Measurements from ENCODE around the gene SAP30BP.

DNA sequence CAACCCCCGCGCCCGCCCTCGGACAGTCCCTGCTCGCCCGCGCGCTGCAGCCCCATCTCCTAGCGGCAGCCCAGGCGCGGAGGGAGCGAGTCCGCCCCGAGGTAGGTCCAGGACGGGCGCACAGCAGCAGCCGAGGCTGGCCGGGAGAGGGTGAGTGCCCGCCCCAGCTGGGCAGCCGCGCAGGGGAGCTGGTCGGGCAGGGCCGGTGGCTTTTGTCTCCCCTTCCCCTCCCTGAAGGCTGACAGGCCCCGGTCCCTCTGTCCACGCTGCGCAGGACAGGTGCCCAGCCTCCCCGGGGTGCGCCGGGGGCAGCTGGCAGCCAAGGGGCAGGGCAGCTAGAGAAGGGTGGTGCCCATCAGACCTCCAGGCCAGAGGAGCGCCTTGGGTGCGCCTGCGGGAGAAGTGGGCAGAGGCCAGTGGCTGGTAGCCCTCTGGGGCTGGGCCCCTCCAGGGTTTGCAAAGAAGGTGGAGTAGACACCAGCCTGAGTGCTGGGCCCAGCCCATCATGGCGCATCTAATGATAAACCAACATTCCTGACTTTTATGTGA lies 54.4 kb downstream of the SAP30BP start:
- TF ChIP-seq, protein P1, sequence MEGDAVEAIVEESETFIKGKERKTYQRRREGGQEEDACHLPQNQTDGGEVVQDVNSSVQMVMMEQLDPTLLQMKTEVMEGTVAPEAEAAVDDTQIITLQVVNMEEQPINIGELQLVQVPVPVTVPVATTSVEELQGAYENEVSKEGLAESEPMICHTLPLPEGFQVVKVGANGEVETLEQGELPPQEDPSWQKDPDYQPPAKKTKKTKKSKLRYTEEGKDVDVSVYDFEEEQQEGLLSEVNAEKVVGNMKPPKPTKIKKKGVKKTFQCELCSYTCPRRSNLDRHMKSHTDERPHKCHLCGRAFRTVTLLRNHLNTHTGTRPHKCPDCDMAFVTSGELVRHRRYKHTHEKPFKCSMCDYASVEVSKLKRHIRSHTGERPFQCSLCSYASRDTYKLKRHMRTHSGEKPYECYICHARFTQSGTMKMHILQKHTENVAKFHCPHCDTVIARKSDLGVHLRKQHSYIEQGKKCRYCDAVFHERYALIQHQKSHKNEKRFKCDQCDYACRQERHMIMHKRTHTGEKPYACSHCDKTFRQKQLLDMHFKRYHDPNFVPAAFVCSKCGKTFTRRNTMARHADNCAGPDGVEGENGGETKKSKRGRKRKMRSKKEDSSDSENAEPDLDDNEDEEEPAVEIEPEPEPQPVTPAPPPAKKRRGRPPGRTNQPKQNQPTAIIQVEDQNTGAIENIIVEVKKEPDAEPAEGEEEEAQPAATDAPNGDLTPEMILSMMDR (IDR thresholded peaks at IDR 0.05; ENCODE audit: low read depth, low read length, poor library complexity, severe bottlenecking): no peak
- TF ChIP-seq EZH2phosphoT487 (IDR thresholded peaks at IDR 0.05; ENCODE audit: borderline replicate concordance, low read length): no peak
